Gastrocnemius medialis (tissue), 4 donors: Measurements from ENCODE around the gene CBX1. TPM values are rescaled to one million over a fixed set of nuclear protein-coding genes. Genes with fewer than 3 reads are reported as not detected.

Source experiments
- ATAC-seq, 2 donors: fragments of 150-250 bp; one replicate each; pipeline ENCODE4 v1.9.1; 2016
- DNase-seq, 2 donors: peaks; one replicate each; pipeline ENCODE4 v3.0.0-alpha.2; 2019
- H3K27ac ChIP-seq, 4 donors: fragments of 200-600 bp; sonication (generic); 1 replicate in 1 of 4; 2 replicates in 3 of 4; pipeline ENCODE4 v1.5.1; 2016 to 2018; ENCODE audit warnings: mild to moderate bottlenecking in 2 of 4, moderate library complexity in 1 of 4
- H3K27me3 ChIP-seq, 3 donors: fragments of 200-600 bp; sonication (generic) in 2 of 3; 1 replicate in 1 of 3; 2 replicates in 2 of 3; pipeline versions ENCODE4 v1.5.1 to v1.6.0; 2016 to 2019; ENCODE audit warnings: mild to moderate bottlenecking in 1 of 3, moderate library complexity in 1 of 3
- H3K36me3 ChIP-seq, 2 donors: fragments of 200-600 bp; sonication (generic) in 1 of 2; one replicate each; pipeline ENCODE4 v1.5.1; 2017 to 2018
- H3K4me1 ChIP-seq, 2 donors: fragments of 200-600 bp; sonication (generic) in 1 of 2; one replicate each; pipeline ENCODE4 v1.5.1; 2016 to 2017; ENCODE audit warnings: mild to moderate bottlenecking in 2 of 2
- H3K4me3 ChIP-seq, 4 donors: fragments of 200-600 bp; sonication (generic) in 3 of 4; 1 replicate in 1 of 4; 2 replicates in 3 of 4; pipeline ENCODE4 v1.5.1; 2016 to 2019; ENCODE audit warnings: mild to moderate bottlenecking in 2 of 4
- H3K9me3 ChIP-seq, 3 donors: fragments of 200-600 bp; sonication (generic) in 2 of 3; 1 replicate in 1 of 3; 2 replicates in 2 of 3; pipeline ENCODE4 v1.5.1; 2016 to 2019
- POLR2A ChIP-seq, 2 donors: fragments of 450-650 bp; IDR thresholded peaks; one replicate each; pipeline ENCODE4 v1.6.1; 2017; ENCODE audit warnings: antibody characterized with exemption in 2 of 2, mild to moderate bottlenecking in 2 of 2, moderate library complexity in 2 of 2
- in situ Hi-C, 4 donors: fragments of 200-750 bp; cut with MboI; loops; one replicate each; pipeline versions ENCODE4 v1.15.0 to v1.8.0; 2017; ENCODE audit warnings: low sequenced_read_pairs in 4 of 4
- intact Hi-C: fragments of 100-400 bp; cut with DNase I; formaldehyde crosslinking; loops from one replicate; pipeline ENCODE4 v1.15.1; 2023; ENCODE audit warnings: low total_unique reads
- total RNA-seq, 4 donors: library from RNA; depleted of rRNA; stranded (reverse); fragments of >200 nt; gene quantifications; one replicate each; pipeline versions ENCODE4 v1.1.0 to v1.2.3, GENCODE V29; 2016
- TF ChIP-seq, protein P1 (sequence below), 5 experiments: fragments of 450-650 bp in 3 of 5; fragments of 200-600 bp in 2 of 5; sonication (generic) in 2 of 5; IDR thresholded peaks in 4 of 5; conservative IDR thresholded peaks in 1 of 5; 1 replicate in 4 of 5; 2 replicates in 1 of 5; pipeline ENCODE4 v1.5.1; 2016 to 2019; ENCODE audit warnings: antibody characterized with exemption in 5 of 5, mild to moderate bottlenecking in 3 of 5, moderate library complexity in 3 of 5

CBX1 gene
- total RNA-seq, 4 donors from 2014 or later: 26.0 to 34.1 (median 27.7) TPM

DNA sequence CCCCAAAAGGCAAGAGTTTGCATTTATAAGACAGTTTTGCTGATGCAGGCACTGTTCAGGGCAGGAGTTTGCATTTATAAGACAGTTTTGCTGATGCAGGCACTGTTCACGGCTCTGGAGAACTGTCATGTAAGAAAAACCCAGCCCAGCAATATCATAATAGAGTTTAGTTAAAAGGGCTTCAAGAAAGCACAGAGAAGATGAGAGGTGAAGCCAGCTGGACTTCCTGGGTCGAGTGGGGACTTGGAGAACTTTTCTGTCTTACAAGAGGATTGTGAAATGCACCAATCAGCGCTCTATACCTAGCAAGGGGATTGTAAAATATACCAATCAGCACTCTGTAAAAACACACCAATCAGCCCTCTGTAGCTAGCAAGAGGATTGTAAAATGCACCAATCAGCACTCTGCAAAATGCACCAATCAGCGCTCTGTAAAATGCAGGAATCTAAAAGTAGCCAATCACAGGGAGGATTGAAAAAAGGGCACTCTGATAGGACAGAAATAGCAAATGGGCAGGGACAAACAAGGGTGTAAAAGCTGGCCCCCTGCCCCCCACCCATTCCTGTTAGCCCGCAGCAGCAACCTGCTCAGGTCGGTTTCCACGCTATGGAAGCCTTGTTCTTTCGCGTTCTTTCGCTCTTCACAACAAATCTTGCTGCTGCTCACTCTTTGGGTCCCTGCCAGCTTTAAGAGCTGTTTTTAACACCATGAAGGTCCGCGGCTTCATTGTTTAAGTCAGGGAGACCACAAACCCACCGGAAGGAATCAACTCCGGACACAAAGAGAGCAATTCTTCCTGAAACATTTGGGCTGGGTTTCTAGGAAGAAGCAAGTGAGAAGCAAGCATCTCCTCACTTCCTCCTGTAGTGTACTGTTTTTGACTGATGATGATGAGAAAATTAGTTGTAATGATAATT lies 1.8 kb upstream of the CBX1 start:
- in situ Hi-C loops (no loop called here), intact Hi-C loops (no loop called here)
- H3K27me3 ChIP-seq: no peaks in the 10 kb centered on the region
- H3K4me3 ChIP-seq: no peak overlapping the region
- DNase-seq: no peak
- no peak overlapping the region for H3K27ac ChIP-seq
- H3K9me3 ChIP-seq: no peaks in the 10 kb centered on the region
- H3K4me1 ChIP-seq: peaks cover 10 to 16% of the 10 kb centered on the region in 2 donors
- TF ChIP-seq POLR2A (IDR thresholded peaks at IDR 0.05): no peak
- TF ChIP-seq, protein P1, sequence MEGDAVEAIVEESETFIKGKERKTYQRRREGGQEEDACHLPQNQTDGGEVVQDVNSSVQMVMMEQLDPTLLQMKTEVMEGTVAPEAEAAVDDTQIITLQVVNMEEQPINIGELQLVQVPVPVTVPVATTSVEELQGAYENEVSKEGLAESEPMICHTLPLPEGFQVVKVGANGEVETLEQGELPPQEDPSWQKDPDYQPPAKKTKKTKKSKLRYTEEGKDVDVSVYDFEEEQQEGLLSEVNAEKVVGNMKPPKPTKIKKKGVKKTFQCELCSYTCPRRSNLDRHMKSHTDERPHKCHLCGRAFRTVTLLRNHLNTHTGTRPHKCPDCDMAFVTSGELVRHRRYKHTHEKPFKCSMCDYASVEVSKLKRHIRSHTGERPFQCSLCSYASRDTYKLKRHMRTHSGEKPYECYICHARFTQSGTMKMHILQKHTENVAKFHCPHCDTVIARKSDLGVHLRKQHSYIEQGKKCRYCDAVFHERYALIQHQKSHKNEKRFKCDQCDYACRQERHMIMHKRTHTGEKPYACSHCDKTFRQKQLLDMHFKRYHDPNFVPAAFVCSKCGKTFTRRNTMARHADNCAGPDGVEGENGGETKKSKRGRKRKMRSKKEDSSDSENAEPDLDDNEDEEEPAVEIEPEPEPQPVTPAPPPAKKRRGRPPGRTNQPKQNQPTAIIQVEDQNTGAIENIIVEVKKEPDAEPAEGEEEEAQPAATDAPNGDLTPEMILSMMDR (IDR thresholded peaks at IDR 0.05 in 4 of 5, conservative IDR thresholded peaks at IDR 0.05 in 1 of 5): no peak
- ATAC-seq: no peak
- no peaks in the 10 kb centered on the region for H3K36me3 ChIP-seq

DNA sequence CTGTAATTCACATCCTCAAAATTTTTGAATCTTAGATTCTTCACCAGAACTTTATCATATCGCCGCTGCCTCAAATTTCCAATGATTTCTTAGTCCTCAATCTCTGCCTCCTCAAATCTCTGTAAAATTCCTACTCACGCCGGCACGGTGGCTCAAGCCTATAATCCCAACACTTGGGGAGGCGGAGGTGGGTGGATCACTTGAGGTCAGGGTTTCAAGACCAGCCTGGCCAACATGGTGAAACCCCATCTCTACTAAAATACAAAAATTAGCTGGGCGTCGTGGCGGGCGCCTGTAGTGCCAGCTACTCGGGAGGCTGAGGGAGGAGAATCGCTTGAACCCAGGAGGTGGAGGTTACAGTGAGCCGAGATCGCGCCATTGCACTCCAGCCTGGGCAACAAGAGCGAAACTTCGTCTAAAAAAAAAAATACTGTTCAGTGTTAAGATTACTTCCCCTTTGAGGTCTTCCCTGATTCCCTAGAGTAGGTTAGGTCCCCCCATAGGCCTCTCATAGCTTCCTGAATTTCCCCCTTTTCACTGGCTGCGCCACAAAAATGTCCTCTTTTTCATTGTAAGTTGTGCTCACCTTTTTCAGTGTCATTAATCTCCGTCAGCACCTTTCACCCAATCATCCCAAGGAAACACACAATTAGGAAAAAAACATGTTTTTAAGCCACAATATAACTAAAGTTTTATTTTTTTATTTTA lies 919 bp upstream of the CBX1 start:
- TF ChIP-seq, protein P1 (IDR thresholded peaks at IDR 0.05 in 4 of 5, conservative IDR thresholded peaks at IDR 0.05 in 1 of 5): no peak
- no peak for TF ChIP-seq POLR2A (IDR thresholded peaks at IDR 0.05)
- intact Hi-C loops (no loop called here), in situ Hi-C loops (no loop called here)
- Histone ChIP-seq H3K9me3 (no peaks in the 10 kb centered on the region), H3K36me3 (no peaks in the 10 kb centered on the region), H3K4me3 (peak overlapping the region in 3 of 4 donors; percentile 91 to 96 (median 95)), H3K27ac (no peak overlapping the region), H3K27me3 (no peaks in the 10 kb centered on the region), H3K4me1 (peaks cover 10 to 15% of the 10 kb centered on the region in 2 donors)
- DNase-seq (no peak), ATAC-seq (no peak)

DNA sequence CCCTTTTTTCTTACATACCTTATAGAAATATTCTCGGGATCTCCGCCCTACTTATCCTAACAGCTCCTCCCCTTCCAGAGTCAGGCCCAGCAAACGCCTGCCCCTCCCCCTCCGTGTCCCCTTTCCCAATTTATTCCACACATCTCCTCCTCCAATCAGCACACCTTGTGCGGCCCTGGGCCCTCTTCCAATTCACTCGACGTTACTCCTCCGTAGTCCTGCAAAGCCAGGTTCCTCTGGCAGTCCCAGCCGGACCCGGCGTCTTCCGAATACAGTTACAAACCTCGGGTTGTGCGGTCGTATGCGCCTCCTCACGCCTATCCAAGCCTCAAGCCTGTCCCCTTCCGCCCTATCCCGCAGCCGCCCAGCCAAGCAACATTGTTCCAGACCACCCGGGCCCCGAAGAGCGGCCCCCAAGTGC lies 677 bp downstream of the CBX1 start:
- TF ChIP-seq POLR2A (IDR thresholded peaks at IDR 0.05): no peak
- TF ChIP-seq, protein P1 (IDR thresholded peaks at IDR 0.05 in 4 of 5, conservative IDR thresholded peaks at IDR 0.05 in 1 of 5): no peak
- H3K4me1 ChIP-seq: peaks cover 6 to 15% of the 10 kb centered on the region in 2 donors
- intact Hi-C loops: no loop called here
- in situ Hi-C loops: no loop called here
- peak overlapping the region; percentile 83 to 92 (median 88) for H3K27ac ChIP-seq
- H3K4me3 ChIP-seq: peak overlapping the region; percentile 87 to 96 (median 93)
- H3K27me3 ChIP-seq: no peaks in the 10 kb centered on the region
- no peaks in the 10 kb centered on the region for H3K36me3 ChIP-seq
- DNase-seq (peak in 1 of 2 donors; percentile 58), ATAC-seq (peak; percentile 29)
- no peaks in the 10 kb centered on the region for H3K9me3 ChIP-seq

DNA sequence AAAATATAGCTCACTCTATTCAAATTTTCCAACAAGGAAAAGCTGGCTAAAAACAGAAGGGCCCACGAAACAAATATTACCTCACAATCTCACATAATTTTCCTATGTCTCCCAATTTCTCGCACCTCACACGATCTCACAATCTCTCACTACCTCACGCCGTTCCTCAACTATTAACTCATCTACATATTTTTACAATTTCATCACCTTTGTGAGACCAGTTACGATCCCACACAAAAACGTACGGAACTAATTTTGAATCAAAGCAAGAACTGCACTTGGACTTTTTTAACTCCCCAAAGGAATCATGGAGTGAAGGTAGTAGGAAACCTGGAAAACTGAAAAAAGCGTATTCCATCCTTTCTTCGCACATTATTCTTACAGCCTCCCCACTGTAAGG lies 1.1 kb downstream of the CBX1 start:
- Histone ChIP-seq H3K27ac (peak overlapping the region; percentile 83 to 92 (median 88)), H3K4me1 (peaks cover 6 to 15% of the 10 kb centered on the region in 2 donors), H3K36me3 (no peaks in the 10 kb centered on the region), H3K9me3 (no peaks in the 10 kb centered on the region), H3K4me3 (peak overlapping the region; percentile 87 to 96 (median 93)), H3K27me3 (no peaks in the 10 kb centered on the region)
- in situ Hi-C loops: no loop called here
- no peak for ATAC-seq
- intact Hi-C loops: no loop called here
- no peak for DNase-seq
- no peak for TF ChIP-seq POLR2A (IDR thresholded peaks at IDR 0.05)
- TF ChIP-seq, protein P1 (IDR thresholded peaks at IDR 0.05 in 4 of 5, conservative IDR thresholded peaks at IDR 0.05 in 1 of 5): no peak
